HG02623 (cell line): Measurements from ENCODE around the gene PHEX.

Source experiments
- ATAC-seq: cut with Tn5 transposase; IDR thresholded peaks from one replicate; pipeline ENCODE4 v1.9.1; 2021; ENCODE audit warnings: moderate library complexity; ENCODE audit not compliant: unreplicated experiment

The PHEX gene

DNA sequence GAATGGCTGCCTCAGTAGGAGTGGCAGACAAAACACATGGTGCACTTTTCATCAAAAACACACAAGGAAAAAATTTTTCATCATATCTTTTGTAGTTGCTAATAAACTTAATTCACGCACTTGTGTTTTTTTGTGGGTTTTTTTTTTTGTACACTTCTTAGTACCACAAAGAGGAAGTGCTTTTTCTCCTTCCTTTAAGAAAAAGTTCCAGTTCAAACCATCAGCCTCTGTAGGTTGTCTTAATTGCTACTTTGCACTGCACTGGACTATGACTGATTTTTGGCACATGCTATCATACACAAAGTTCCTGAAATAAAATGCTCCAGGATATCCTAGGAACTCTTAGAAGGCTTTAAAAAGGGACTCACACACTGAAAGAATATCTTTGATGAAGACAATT is at the start of gene PHEX:
TSS of gene PHEX (plus strand) at position 242 of the 400 bp plus-strand sequence. CDS start 681 bp downstream, outside the sequence.
- no peak for ATAC-seq

DNA sequence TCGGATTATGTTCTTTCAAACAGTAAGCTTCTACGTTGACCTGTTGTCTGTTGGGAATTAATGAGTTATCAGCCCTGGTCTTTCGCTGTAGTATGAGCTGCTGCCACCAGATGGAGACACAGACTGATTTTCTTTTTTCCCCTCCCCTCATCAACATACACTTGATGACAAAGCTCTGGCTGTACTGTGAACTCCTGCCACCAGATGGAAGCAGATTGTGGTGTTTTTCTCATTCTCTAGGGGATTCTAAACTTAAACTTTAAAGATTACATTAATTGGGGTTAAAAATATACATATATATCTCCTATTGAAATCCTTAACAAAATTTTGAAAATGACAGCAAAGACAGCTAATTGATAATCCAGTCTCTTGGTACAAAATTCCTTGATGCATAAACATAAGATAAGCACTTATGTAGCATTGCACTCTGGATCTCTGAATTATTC is 46.8 kb upstream of the PHEX start:
- peak; percentile 73 for ATAC-seq

DNA sequence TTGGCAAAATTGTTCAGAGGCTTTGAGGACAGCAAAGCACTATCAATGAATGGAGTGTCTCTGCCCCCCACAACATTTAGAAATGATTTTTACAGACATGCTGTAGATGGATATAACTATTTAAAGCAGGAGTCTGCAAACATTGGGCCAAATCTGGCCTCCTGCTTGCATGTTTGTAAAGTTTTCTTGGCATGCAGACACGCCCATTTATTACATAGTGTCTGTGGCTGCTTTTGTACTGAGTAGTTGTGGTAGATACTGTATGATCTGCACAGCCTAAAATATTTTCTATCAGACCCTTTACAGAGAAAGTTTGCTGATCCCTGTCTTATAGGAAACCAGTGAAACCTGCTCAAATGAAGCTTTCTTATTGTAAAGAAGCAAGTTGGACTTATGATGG is 45.5 kb upstream of the PHEX start:
- ATAC-seq: no peak

DNA sequence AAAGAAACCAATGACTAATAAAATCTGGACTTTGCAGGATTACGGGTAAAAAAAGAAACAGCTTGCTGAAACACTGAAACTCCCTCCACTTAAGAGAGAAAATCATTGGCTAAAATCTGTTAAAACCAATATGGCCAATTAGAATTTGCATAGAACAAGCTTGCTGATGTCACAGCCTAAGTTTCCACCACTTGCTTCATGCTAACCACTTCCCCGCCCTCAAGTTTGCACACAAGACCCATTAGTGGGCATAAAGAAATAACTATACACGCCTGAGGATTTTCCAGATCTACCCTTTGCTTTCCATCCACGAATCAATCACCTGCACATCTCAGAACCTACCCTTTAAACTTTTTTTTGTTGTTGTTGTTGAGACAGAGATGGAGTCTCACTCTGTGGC is 42.7 kb upstream of the PHEX start:
- ATAC-seq: no peak

DNA sequence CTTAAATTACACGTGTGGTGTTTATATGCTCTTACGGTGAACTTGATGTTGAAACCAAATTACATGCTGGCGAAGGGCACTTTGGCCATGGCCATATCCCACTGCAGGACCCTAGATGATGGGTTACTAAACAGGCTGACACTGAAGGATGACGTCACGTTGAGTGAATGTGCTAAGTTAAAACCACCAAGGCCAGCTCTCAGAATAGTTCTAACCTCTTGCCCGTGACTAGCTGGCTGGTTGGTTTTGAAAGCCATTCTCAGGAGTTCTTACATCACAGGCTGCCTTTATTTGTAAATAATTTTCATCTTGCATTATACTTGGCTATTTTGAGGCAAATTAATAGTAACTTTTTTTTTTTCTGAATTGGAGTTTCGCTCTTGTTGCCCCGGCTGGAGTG is 41.3 kb upstream of the PHEX start:
- no peak for ATAC-seq

DNA sequence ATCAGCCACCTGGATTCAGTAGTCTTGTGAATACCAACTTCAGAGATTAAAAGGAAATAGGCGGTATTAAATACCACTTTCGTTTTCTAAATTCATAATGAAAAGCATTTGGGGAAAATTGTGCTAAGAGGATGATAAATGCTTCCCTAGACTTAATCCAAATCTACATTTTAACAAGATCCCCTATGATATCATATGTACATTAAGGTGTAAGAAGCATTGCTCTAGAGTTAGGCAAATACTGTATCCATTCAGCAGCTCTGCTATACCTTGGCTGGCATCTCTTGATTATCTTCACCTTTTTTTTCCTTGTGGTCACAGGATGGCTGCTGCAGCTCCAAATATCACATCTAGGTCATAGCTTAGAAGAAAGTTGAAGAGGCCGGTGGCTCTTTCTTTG is 40.6 kb upstream of the PHEX start:
- no peak for ATAC-seq

DNA sequence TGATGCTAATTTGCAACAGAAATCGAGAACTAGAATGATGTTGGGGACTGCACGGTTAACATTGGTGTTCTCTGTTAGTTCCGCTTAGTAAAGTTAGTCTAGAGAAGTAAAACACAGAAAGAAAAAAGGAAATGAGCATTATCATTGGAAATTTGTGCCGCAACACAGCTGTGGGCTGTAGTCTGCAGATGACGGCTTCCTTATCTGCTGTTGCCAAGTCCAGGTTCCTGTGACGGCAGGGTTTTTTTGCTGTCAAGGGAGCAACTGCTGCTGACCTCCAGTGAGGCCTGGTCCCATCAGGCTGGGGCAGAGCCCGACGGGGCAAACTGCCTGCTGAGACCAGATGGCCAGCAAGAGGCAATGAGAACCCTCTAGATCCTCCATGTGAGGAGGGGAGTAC is 38.9 kb upstream of the PHEX start:
- ATAC-seq: peak; percentile 89

DNA sequence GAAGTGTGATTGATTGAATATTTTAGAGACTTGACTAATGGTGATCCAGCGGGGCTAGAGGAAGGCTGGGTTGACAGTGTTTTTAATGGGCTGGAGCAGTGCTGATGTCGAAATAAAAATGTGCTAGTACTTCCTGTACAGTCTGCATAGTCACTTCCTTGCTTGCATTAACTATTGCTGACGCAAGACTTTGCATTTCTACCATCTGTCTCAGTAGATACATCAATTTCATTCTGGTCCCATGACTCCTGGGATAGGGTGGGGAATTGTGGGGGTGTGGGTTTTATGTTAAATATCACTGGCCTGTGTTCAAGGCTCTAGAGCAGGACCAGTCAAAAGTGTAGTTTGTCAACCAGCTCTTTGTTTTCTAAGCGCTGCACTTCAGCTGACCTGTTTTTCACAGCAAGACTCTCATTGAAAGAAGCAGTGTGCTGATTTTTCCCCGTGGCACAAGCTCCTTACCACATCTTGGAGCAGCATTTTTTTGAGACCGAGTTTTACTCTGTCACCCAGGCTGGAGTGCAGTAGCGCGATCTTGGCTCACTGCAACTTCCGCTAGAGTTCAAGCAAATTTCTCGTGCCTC is 35.2 kb upstream of the PHEX start:
- ATAC-seq: no peak

DNA sequence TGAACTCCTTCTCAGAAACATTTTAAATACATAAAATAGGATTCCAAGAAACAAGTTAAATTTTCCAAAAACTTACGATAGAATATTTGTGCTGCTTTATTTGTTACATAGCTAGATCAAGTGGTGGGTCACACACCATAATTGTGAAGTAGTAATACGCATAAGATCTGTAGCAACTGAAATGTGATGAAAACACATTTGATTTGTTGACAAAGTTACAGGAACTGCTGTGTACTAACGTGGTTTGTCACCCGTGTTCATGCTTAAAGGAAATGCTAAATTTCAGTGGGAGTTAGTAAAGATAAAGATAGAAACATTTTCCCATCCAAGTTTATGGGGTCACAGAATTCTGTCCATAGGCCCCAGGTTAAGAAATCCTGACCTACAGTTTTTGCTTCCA is 34.1 kb upstream of the PHEX start:
- ATAC-seq: no peak

DNA sequence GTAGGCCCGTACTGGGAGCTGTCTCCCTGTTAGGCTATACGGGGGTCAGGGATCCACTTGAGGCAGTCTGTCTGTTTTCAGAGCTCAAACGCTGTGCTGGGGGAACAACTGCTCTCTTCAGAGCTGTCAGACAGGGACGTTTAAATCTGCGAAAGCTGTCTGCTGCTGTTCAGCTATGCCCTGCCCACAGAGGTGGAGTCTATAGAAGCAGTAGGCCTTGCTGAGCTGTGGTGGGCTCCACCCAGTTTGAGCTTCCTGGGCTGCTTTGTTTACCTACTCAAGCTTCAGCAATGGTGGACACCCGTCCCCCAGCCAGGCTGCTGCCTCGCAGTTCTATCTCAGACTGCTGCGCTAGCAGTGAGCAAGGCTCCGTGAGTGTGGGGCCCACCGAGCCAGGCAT is 27.3 kb upstream of the PHEX start:
- no peak for ATAC-seq

DNA sequence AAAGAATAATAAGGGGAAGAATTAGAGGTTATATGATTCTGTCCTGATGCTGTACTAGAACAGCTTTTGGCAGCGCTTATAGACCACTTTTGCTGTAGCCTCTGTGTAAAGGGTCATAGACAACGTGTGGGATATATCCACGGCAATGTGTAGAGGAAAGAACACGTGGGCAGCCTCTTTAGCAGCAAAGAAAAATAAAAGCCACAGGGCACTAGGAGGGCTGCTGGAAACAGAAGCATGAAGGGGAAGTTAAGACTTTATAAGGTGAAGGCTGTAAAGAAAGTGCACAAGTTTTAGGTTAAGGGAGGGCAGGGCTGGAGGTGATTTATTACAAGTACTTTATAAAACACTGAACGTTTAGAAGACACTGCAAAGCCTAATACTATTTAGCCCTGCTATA is 20.1 kb upstream of the PHEX start:
- no peak for ATAC-seq

DNA sequence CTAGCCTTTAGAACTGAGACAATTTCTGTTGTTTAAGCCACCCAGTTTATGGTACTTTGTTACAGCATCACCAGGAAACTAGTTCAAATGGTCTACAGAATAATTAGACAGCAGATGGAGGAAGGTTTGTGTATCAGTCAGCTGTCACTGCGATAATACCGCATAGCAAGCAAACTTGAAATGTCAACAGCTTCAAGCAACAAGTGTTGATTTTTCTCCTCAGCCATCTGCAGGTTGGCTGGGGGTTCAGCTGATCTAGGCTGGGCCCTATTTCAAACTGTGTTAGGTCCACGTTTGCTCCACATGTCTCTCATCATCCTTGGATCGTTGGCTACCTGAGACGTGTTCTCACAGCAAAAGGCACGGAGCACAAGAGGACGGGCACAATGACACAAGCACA is 19.2 kb upstream of the PHEX start:
- no peak for ATAC-seq

DNA sequence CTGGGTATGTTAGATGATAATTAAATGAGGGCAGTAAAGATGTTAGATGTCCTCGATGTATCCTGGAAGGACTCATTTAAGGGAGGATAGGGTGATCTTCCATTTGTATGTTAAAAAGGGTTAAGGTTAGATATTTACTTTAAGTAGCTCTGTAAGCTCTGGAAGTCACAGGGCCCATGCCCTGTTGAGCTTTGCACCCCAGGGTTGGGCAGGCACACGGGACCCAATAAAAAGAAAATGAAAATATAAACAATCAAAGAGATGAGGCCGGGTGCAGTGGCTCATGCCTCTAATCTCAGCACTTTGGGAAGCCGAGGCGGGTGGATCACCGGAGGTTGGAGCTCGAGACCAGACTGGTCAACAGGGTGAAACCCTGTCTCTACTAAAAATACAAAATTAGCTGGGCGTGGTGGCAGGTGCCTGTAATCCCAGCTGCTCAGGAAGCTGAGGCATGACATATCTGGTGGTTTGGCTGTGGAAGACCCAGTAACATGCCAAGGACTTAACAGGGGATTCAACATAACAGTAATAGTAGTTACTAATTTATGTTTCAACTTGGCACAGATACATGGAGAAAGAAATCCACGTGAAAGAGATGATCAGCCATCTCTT is 16.9 kb upstream of the PHEX start:
- ATAC-seq: no peak

DNA sequence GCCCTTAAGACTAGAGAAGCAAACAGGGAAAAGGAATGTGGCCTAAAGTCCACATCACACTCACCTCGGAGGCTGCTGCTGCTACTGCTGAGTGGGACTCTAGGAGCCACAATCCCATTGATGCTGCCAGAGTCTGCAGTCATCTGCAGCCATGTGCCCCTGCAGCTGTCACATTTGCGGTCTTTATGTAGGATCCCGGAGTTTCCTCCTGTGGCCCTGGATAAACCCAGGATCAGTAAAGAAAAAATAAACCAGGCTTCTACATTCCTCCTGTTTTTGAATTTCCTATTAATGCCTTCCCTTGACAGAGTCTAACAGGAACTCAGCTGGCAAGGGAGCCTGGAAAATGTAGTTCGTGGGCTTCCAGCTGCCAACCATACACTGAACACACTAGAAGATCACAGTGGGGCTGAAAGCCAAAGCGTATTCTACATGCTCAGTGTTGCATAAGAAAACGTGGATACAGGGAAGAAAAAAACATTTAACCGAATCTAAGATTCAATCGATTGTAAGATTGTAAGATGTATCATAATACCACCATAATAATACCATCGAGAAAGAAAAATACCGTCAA is 10.3 kb upstream of the PHEX start:
- ATAC-seq: no peak

DNA sequence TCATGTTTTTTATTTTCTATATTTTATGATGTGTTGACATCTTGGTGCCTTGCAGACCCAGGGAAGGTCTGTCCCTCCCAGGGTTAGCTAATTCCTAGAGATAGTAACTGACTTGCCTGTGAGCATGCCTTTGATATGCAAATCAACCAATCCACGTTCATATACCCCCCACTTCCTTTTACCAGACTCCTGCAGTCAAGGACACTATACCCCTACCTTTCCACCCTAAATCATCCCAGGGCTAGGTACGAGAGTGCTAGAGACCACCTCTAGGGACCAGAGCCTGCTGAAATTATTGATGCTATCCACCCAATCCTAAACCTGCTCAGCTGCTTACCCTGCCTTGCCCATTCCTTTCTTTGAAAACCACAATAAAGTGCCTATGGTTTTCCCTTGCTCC is 7.5 kb upstream of the PHEX start:
- no peak for ATAC-seq

DNA sequence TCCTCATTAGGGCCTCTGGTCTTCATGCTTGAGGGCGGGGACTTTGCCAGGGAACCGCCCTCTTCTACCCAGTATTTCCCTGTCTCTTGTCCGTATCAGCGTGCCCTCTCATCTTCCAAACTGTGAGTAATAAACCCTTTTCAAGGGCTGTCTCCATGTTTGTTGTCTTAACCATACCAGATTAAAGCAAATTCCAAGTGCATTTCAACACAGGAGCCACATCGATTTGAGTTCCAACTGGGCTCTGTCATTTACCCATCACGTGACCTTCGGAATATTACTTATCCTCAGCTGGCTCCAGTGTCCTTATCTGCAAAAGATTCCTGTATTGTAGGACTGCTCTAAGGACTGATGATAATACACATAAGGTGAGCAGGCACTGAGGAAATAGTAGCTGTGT is 6.4 kb upstream of the PHEX start:
- ATAC-seq: no peak

DNA sequence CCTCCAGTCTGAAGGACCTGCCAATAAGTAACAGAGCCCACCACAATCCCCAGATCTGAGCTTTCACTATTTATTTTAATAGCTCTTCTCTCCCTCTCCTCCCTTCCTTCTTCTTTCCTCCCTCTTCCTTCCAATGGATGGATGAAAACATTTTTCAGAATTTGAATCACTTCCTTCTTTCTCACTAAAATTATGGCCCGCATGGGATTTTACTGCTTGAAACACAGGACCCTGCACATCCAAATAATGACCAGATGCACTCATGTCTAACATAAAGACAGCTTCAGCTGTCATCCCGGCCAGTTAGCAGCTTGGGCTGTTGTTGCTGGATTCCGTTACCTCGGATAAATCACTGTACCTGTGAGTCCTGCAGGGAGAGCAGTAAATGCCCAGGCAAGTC is 5.4 kb upstream of the PHEX start:
- ATAC-seq: no peak

DNA sequence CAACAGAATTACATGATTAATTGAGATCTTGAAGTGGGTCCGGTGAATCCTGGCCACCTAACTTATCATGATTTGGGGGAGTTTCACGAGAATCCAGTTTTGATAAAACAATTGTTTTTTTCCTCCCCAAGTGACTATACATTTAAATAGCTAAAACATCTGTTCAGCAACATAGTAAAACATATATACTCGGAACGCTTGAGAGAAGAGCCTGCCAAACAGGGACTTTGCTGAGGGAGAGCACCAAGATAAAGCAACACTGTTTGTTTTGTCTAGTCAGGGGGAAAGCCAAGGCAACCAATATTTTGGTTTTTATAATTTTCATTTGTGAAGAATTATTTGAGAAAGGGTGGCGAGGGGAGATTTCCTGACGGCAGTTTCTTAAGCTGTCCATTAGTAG is 381 bp downstream of the PHEX start:
- no peak for ATAC-seq

DNA sequence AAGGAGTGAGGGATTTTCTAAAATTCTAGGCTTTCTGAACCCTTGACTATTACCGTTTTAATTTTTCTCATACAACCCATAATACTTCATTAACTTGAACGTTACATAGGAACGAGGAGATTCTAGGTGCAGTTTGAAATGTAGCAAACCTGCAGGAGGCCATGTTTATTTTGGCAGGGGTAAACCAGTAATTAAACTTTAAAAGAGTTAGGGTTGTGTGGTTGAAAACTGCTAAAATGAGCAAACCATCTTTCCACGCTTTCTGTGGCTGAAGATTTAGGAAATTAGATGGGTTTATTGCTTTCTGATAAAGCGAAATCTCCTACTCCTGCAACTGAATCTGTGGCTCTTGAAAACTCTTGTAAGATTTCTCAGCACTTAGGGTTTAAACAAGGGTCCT is 1.7 kb downstream of the PHEX start:
- ATAC-seq: no peak

DNA sequence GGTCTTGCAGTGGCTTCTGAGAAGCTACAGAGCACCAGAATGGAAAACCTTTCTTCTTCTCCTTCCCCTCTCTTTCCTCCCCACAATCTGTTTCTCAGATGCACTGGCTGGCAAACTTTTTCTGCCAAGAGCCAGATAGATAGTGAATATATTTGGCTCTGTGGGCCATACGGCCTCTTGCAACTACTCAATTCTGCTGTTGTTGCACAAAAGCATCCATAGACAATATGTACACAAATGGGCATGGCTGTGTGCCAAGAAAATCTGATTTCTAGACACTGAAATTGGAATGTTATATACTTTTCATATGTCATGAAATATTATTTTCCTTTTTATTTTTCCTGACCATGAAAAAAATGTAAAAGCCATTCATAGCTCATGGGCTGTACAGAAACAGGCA is 3.1 kb downstream of the PHEX start:
- no peak for ATAC-seq

DNA sequence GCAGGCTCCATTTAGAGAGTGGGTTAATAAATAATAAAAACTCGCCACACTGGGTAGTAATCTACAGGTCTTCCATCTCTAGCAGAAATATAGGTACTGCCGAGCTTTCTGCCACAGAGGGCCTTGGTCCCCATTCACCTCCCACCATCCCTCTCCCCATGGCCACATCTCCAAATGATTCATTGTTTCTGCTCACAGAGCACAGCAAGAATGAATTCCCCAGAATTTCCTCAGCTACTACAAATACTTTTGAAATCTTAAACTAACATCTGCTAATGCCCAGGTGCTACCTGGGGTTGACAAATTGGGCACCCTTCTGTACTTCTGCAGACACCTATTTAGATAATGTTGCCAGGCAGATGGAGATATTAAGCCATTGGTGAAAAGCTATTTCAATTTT is 5.1 kb downstream of the PHEX start:
- ATAC-seq: no peak

DNA sequence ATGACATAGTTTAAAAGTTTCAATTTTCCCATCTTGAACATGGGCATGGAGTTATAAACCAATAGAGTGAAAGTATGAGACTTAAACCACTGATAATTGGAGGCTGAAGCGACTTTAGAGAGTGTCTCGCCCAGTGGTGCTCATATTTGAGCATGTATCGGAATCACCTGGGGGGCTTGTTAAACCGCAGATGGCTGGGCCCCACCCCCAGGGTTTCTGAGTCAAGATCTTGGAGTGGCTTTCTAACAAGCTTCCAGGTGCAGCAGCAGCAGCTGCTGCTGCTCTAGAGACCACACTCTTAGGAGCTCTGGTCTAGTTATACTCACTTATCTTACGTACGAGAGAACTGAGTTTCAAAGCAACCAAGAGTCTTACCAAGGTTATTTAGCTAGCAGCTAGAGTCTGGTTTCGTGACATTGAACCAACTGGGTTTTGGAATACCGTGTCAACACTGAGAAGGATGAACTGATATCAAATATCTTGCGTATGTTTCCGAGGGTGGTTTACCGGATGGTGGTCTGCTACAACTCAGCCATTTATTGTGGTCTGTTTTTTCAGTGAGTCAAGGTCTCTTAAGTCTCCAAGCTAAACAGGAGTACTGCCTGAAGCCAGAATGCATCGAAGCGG is 5.9 kb downstream of the PHEX start:
- no peak for ATAC-seq
